HT1080 (cell line): Measurements from ENCODE around the gene C1orf87. TPM values are rescaled to one million over a fixed set of nuclear protein-coding genes. Genes with fewer than 3 reads are reported as not detected.
A peak's percentile ranks its signal among the peaks of the same experiment; 100 is the strongest.

Experiments
- DNase-seq: peaks from one replicate; pipeline ENCODE4 v3.0.0-alpha.2; 2015; ENCODE audit warnings: low read depth
- small RNA-seq: library from RNA; depleted of rRNA; stranded (forward); fragments of <200 nt; gene quantifications from one replicate; pipeline ENCODE3, GENCODE V24; 2014
- total RNA-seq: library from RNA; depleted of rRNA; stranded (reverse); fragments of >200 nt; shearing (Covaris generic); gene quantifications from 2 replicates; pipeline ENCODE4 v1.2.3, GENCODE V29; 2014; rRNA removed

C1orf87 gene
- total RNA-seq, 1 experiment from 2014 or later, result not detected

DNA sequence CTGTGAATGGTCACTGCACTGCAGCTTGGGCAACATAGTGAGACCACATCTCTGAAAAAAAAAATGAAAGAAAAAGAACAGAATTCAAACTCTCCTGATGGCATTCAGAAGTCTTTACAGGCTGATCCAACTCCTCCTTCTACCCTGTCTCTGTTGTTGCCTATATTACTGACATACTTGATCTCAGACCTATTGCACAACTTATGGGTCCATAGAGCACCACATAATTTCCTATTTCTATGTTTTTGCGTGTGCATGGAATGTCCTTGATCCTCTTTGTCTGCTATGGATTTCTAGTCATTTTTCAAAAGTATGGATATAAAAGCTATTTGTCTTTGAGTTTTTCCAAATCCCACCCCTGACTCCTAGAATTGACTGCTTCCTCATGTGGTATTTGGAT lies 124.6 kb downstream of the C1orf87 start:
- no peak for DNase-seq

DNA sequence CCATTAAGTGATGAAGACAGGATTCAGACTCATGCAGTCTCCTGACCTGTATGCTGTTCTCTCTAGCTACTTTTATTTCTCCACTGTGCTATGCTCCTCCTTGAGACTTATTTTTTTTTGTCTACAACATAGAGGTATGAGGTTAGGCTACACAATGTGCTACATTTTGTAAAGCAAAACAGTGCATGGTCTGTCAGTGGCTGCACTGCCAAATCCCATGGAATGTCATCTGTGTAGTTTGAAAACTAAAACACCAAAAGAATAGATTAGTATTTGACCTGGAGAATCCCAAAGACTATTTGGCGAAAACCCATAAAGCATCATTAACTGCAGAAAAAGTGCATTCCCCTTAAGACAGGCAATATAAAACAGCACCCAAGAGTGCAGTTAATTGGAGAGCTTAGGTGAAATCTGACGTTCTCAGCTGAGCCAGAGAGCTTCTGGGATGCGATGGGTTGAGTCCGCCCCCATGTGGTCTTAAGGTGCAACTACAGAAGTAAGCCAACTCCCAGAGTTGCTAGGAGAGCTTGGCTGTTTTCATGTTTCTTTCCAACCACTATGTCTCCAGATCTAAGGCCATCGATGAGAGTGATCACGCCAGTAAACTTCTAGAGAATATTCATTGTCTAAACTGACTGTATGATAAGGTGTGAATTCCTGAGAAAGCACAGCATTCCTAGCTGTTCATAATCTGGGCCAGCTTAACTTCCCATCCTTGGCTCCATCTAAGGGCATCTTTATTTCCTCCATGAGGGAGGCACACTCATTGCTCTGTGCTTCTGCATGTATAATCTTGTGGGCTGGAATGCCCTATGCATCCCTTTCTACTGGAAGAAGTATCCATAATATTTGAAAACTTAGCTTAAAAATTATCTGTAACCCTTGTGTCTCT lies 126.3 kb downstream of the C1orf87 start:
- peak; percentile 55 for DNase-seq

DNA sequence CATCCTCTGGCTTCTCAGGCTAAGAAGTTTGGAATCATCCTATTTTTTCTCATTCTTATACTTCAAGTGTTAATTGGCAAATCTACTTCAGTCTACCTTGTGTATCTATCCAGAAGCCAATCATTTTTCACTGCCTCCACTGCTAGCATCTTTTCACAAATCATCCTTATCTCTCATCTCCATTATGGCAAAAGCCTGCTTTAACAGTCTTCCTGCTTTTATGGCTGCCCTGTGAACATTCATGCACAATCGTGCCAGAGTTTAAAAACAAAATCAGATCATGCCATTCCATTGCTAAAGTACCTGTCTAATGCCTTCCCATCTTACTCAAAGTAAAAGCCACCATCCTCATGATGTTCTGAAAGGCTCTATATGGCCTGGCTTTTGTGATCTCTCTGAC lies 127.8 kb downstream of the C1orf87 start:
- no peak for DNase-seq

Small RNA genes lying within 50 kb of the gene (small RNA-seq; reads per million reads assigned to genes)
- gene RN7SL475P, result not detected

Other genes starting within 250 kb of the C1orf87 start
- gene CYP2J2, start 147.0 kb downstream of the C1orf87 start, total RNA-seq, result 1.5 TPM in 2 replicates